Panc1 (cell line): ENCODE measurements around the gene ARHGEF12. TPM values are rescaled to one million over a fixed set of nuclear protein-coding genes. Genes with fewer than 3 reads are reported as not detected.

Experiments used
- ATAC-seq: fragments of 200-7000 bp; cut with Tn5 transposase; 2 replicates; pipeline ENCODE4 v1.9.1; 2020; ENCODE audit warnings: mild to moderate bottlenecking, moderate library complexity
- BruUV-seq: library from RNA; stranded (reverse); fragments of 400-500 nt; replicated peaks from 2 replicates; lab custom pipeline; 2021; lab: Mats Ljungman, UMichigan
- CTCF ChIA-PET: fragments of 300-600 bp; sonication (Branson Sonifier 250); formaldehyde crosslinking; loops from one replicate; lab custom pipeline; 2022; ENCODE audit warnings: antibody characterized with exemption; lab: Charles Lee
- POLR2A ChIA-PET: fragments of 300-600 bp; sonication (Branson Sonifier 250); formaldehyde crosslinking; loops from one replicate; lab custom pipeline; 2022; ENCODE audit warnings: antibody characterized with exemption; lab: Charles Lee
- DNase-seq: peaks from one replicate; pipeline ENCODE4 v3.0.0-alpha.2; 2010; ENCODE audit warnings: low read depth, low spot score
- H3K27ac ChIP-seq: 2 replicates; pipeline ENCODE4 v1.5.1; 2011; ENCODE audit warnings: mild to moderate bottlenecking, low read length, inconsistent platforms
- H3K27me3 ChIP-seq: fragments of 200-500 bp; sonication (Bioruptor generic); 2 replicates; pipeline ENCODE4 v1.6.0; 2014; ENCODE audit warnings: low read length, inconsistent platforms; ENCODE audit not compliant: control insufficient read depth, insufficient read depth
- H3K36me3 ChIP-seq: fragments of 200-500 bp; sonication (Bioruptor generic); 2 replicates; pipeline ENCODE4 v1.5.1; 2014; ENCODE audit warnings: inconsistent platforms, mild to moderate bottlenecking, low read length, moderate library complexity; ENCODE audit not compliant: control insufficient read depth, insufficient read depth
- H3K4me1 ChIP-seq: 2 replicates; pipeline ENCODE4 v1.5.1; 2011; ENCODE audit warnings: inconsistent platforms, mild to moderate bottlenecking, low read length, moderate library complexity; ENCODE audit not compliant: control insufficient read depth, insufficient read depth
- H3K4me3 ChIP-seq, 2 experiments: 2 replicates each; pipeline ENCODE4 v1.5.1; 2011 to 2012; ENCODE audit warnings: low read depth in 2 of 2, low read length in 2 of 2, mild to moderate bottlenecking in 2 of 2, inconsistent platforms in 1 of 2, moderate library complexity in 1 of 2
- H3K9me3 ChIP-seq: fragments of 200-500 bp; sonication (Bioruptor generic); 2 replicates; pipeline ENCODE4 v1.5.1; 2014; ENCODE audit warnings: low read depth, mild to moderate bottlenecking, inconsistent platforms, low read length, moderate library complexity; ENCODE audit not compliant: control insufficient read depth, insufficient read depth
- CTCF ChIP-seq: fragments of 450-650 bp; IDR thresholded peaks from 2 replicates; pipeline ENCODE4 v1.5.1; 2017; ENCODE audit warnings: mild to moderate bottlenecking
- POLR2AphosphoS5 ChIP-seq: IDR thresholded peaks from 2 replicates; pipeline ENCODE4 v1.6.1; 2012; ENCODE audit warnings: mild to moderate bottlenecking, low read depth, low read length, moderate library complexity
- REST ChIP-seq, 2 experiments: IDR thresholded peaks; 2 replicates each; pipeline ENCODE4 v1.6.1; 2011 to 2012; ENCODE audit warnings: low read depth in 2 of 2, control low read depth in 1 of 2, low read length in 1 of 2, mild to moderate bottlenecking in 1 of 2, moderate library complexity in 1 of 2; ENCODE audit not compliant: insufficient read depth in 1 of 2
- SIN3A ChIP-seq: IDR thresholded peaks from 2 replicates; pipeline ENCODE4 v1.6.1; 2012; ENCODE audit warnings: low read depth, mild to moderate bottlenecking, low read length, moderate library complexity, borderline replicate concordance; ENCODE audit not compliant: insufficient read depth
- TCF7L2 ChIP-seq: IDR thresholded peaks from 2 replicates; pipeline ENCODE4 v1.6.1; 2011; ENCODE audit warnings: mild to moderate bottlenecking, low read depth, low read length, inconsistent platforms
- in situ Hi-C: cut with HindIII; loops from 2 replicates; pipeline ENCODE4 v1.10.0; 2016; ENCODE audit warnings: low sequenced_read_pairs, low pct_unique_long_range_greater_than_20kb
- intact Hi-C: fragments of 100-400 bp; cut with micrococcal nuclease; formaldehyde crosslinking; loops from one replicate; pipeline ENCODE4 v1.10.0; 2022; ENCODE audit not compliant: unreplicated experiment
- total RNA-seq: library from RNA; stranded (reverse); gene quantifications from one replicate; pipeline ENCODE4 v1.2.1, GENCODE V29; 2021; ENCODE audit not compliant: unreplicated experiment

ARHGEF12 gene
- total RNA-seq, 1 experiment from 2014 or later: 182 TPM

- in situ Hi-C loops: no loop called here
- Histone ChIP-seq H3K4me3 (peak overlapping the region; percentile 85 to 96), H3K4me1 (peaks cover 52% of the 10 kb centered on the region), H3K9me3 (no peaks in the 10 kb centered on the region), H3K36me3 (no peaks in the 10 kb centered on the region), H3K27me3 (no peaks in the 10 kb centered on the region), H3K27ac (peak overlapping the region; percentile 91)
- DNase-seq: no peak
- intact Hi-C loops: no loop called here
- TF ChIP-seq TCF7L2 (no peak), CTCF (no peak), SIN3A (no peak)
- CTCF ChIA-PET: interaction anchor here (1.3 kb wide), 1 partner anchor 93 kb away, joined by 3 read pairs; no protein-coding TSS in a partner anchor
- TSS peak; percentile 42 for BruUV-seq
- ATAC-seq: no peak
- POLR2A ChIA-PET: interaction anchor here (0.8 to 0.9 kb wide), 2 partner anchors 10 to 12 kb away, joined by 3 to 4 read pairs; no protein-coding TSS in a partner anchor
These were observed 2.1 kb downstream of the ARHGEF12 start for GRCh38 chr11:120338107-120338933.

GRCh38 chr11:120339394-120339890 is 3.2 kb downstream of the ARHGEF12 start:
- Histone ChIP-seq H3K36me3 (no peaks in the 10 kb centered on the region), H3K9me3 (no peaks in the 10 kb centered on the region), H3K4me3 (peak overlapping the region; percentile 85 to 96), H3K4me1 (peaks cover 53% of the 10 kb centered on the region), H3K27ac (peak overlapping the region; percentile 91), H3K27me3 (no peaks in the 10 kb centered on the region)
- intact Hi-C loops: no loop called here
- POLR2A ChIA-PET: interaction anchor here (0.8 to 0.9 kb wide), 2 partner anchors 9 to 13 kb away, joined by 3 to 4 read pairs; no protein-coding TSS in a partner anchor
- CTCF ChIA-PET: no interaction called here
- in situ Hi-C loops: no loop called here
- DNase-seq: no peak
- 0 out of 2 replicates have a peak, but pooled peaks have one; percentile 10 for ATAC-seq
- TF ChIP-seq REST (IDR thresholded peaks at IDR 0.05; ENCODE audit: insufficient read depth in 1 of 2, low read depth in 2 of 2, low read length in 1 of 2): no peak
- TF ChIP-seq SIN3A: no peak
- TF ChIP-seq POLR2AphosphoS5: no peak; the same call in 1 of the 2 replicates
- TF ChIP-seq TCF7L2: no peak
- no peak for TF ChIP-seq CTCF
- no TSS peak for BruUV-seq
